Lung (tissue), 12 donors: ENCODE results near the gene TPRKB. TPM values are rescaled to one million over a fixed set of nuclear protein-coding genes. Genes with fewer than 3 reads are reported as not detected.
A peak's percentile ranks its signal among the peaks of the same experiment; 100 is the strongest.
"Not testable (repeated sequence)": the region's sequence is repeated elsewhere in the genome, so short reads cannot be mapped to it uniquely, and the experiment has no call there.

Experiments
- ATAC-seq: fragments of 200-7000 bp; cut with Tn5 transposase; one replicate; pipeline ENCODE4 v1.9.1; 2020; ENCODE audit warnings: moderate number of reproducible peaks; ENCODE audit not compliant: insufficient read depth, low FRiP score
- DNase-seq, 3 donors: peaks; one replicate each; pipeline ENCODE4 v3.0.0-alpha.2; 2013 to 2017
- H3K27ac ChIP-seq, 2 donors: one replicate each; pipeline ENCODE4 v1.5.1; 2013; ENCODE audit warnings: mild to moderate bottlenecking in 2 of 2, moderate library complexity in 2 of 2, control low read depth in 1 of 2, inconsistent platforms in 1 of 2, low read depth in 1 of 2, low read length in 1 of 2
- H3K27me3 ChIP-seq, 3 donors: one replicate each; pipeline ENCODE4 v1.5.1; 2013; ENCODE audit warnings: low read length in 2 of 3; ENCODE audit not compliant: control insufficient read depth in 3 of 3, insufficient read depth in 3 of 3
- H3K36me3 ChIP-seq, 4 donors: one replicate each; pipeline ENCODE4 v1.5.1; 2013; ENCODE audit warnings: low read length in 4 of 4, mild to moderate bottlenecking in 1 of 4, moderate library complexity in 1 of 4; ENCODE audit not compliant: control insufficient read depth in 4 of 4, insufficient read depth in 4 of 4
- H3K4me1 ChIP-seq, 5 donors: one replicate each; pipeline ENCODE4 v1.5.1; 2013; ENCODE audit warnings: low read length in 5 of 5, mild to moderate bottlenecking in 2 of 5, moderate library complexity in 1 of 5; ENCODE audit not compliant: control insufficient read depth in 5 of 5, insufficient read depth in 5 of 5
- H3K4me3 ChIP-seq: one replicate; pipeline ENCODE4 v1.5.1; 2013; ENCODE audit warnings: mild to moderate bottlenecking, control low read depth, moderate library complexity
- H3K9ac ChIP-seq, 2 donors: one replicate each; pipeline ENCODE4 v1.5.1; 2013; ENCODE audit warnings: low read length in 2 of 2, control low read depth in 1 of 2; ENCODE audit not compliant: insufficient read depth in 1 of 2
- H3K9me3 ChIP-seq, 4 donors: one replicate each; pipeline ENCODE4 v1.5.1; 2013; ENCODE audit warnings: low read length in 3 of 4, mild to moderate bottlenecking in 1 of 4, moderate library complexity in 1 of 4; ENCODE audit not compliant: control insufficient read depth in 4 of 4, insufficient read depth in 3 of 4
- WGBS, 2 donors: extraction: QIAGEN DNeasy Blood & Tissue Kit; methylation state at CpG; one replicate each; pipeline ENCODE4 v1.1.7; 2013; 5-methylcytosine and 5-hydroxymethylcytosine counted together
- polyA plus RNA-seq, 2 donors: library from polyadenylated mRNA; stranded (reverse); fragments of 200-250 nt; gene quantifications; one replicate each; pipeline ENCODE4 v1.2.1, GENCODE V29; 2013
- total RNA-seq, 2 donors: library from RNA; depleted of rRNA in 1 of 2; stranded (reverse); fragments of >200 nt in 1 of 2; gene quantifications; one replicate each; pipeline ENCODE4 v1.2.1, GENCODE V29; 2014 to 2021
- TF ChIP-seq, protein P1 (sequence below): IDR thresholded peaks from 2 replicates; pipeline ENCODE4 v1.5.1; 2012; ENCODE audit warnings: mild to moderate bottlenecking; ENCODE audit errors: control extremely low read depth, extremely low read depth
- donor health status: control.
- donor health status: control.
- donor health status: Bipolar disorder and iron deficiency.
- donor health status: healthy.
- donor health status: DM: yes; HTN: yes; CAD: no.

Gene TPRKB
- total and polyA plus RNA-seq, 4 donors = 15.1 to 54.2 (median 25.6) TPM

DNA sequence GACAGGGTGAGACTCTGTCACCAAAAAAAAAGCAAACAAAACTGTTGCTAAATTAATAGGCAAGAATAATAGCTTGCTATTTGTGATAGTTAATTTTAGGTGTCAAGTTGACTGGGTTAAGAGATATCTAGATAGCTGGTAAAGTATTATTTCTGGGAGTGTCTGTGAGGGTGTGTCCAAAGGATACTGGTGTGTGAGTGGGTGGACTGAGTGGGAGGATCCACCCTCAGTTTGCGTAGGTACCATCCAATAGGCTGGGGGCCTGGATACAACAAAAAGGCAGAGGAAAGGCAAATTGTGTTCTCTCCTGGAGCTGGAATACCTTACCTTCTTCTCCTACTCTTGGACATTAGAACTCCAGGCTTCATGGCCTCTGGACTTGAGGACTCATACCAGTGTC is 27.8 kb upstream of the TPRKB start:
- TF ChIP-seq, protein P1, sequence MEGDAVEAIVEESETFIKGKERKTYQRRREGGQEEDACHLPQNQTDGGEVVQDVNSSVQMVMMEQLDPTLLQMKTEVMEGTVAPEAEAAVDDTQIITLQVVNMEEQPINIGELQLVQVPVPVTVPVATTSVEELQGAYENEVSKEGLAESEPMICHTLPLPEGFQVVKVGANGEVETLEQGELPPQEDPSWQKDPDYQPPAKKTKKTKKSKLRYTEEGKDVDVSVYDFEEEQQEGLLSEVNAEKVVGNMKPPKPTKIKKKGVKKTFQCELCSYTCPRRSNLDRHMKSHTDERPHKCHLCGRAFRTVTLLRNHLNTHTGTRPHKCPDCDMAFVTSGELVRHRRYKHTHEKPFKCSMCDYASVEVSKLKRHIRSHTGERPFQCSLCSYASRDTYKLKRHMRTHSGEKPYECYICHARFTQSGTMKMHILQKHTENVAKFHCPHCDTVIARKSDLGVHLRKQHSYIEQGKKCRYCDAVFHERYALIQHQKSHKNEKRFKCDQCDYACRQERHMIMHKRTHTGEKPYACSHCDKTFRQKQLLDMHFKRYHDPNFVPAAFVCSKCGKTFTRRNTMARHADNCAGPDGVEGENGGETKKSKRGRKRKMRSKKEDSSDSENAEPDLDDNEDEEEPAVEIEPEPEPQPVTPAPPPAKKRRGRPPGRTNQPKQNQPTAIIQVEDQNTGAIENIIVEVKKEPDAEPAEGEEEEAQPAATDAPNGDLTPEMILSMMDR = no peak
- Histone ChIP-seq H3K9ac (no peak overlapping the region), H3K27me3 (no peaks in the 10 kb centered on the region), H3K36me3 (peaks cover 23 to 45% (median 31%) of the 10 kb centered on the region in 4 donors), H3K4me1 (peaks cover 0 to 9% (median 2%) of the 10 kb centered on the region in 5 donors), H3K4me3 (no peak overlapping the region), H3K9me3 (no peaks in the 10 kb centered on the region), H3K27ac (no peak overlapping the region)
- ATAC-seq = no peak
- WGBS, 2 donors = 100% methylated on average over 1 of the region's 1 CpG
- DNase-seq = no peak

- no peaks in the 10 kb centered on the region for H3K9me3 ChIP-seq
- ATAC-seq = no peak
- peaks cover 0 to 21% (median 5%) of the 10 kb centered on the region in 5 donors for H3K4me1 ChIP-seq
- H3K4me3 ChIP-seq = no peak overlapping the region
- H3K36me3 ChIP-seq = peaks cover 17 to 42% (median 32%) of the 10 kb centered on the region in 4 donors
- 78 to 83% methylated on average over 1 of the region's 1 CpG for WGBS, 2 donors
- H3K27ac ChIP-seq = no peak overlapping the region
- TF ChIP-seq, protein P1 = no peak
- H3K27me3 ChIP-seq = no peaks in the 10 kb centered on the region
- no peak for DNase-seq
- no peak overlapping the region for H3K9ac ChIP-seq
These were observed 25.4 kb upstream of the TPRKB start for GRCh38 chr2:73762571-73762970.

DNA sequence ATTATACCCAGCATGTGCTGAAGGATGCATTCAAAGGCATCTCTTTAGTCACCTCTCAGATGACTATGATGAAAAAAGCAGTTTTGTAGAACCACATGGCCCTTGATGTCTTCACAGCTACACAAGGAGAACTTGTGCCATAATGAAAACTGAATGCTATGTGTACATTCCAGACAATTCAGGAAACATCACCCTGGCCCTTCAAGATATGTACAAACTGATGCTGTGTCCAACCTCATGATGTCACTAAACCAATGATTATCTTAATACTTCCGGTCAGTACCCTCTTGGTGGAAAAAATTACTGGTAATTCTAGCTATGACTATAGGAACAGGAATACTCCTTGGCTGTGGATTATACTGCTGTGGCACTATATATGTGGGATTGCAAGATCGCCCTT is 22.8 kb upstream of the TPRKB start:
- Histone ChIP-seq H3K4me3 (no peak overlapping the region), H3K9me3 (no peaks in the 10 kb centered on the region), H3K36me3 (peaks cover 11 to 45% (median 27%) of the 10 kb centered on the region in 4 donors), H3K9ac (no peak overlapping the region), H3K27me3 (no peaks in the 10 kb centered on the region), H3K27ac (no peak overlapping the region), H3K4me1 (peaks cover 0 to 21% (median 5%) of the 10 kb centered on the region in 5 donors)
- no peak for DNase-seq
- no peak for ATAC-seq
- WGBS, 2 donors = 92 to 93% methylated on average over 2 of the region's 2 CpGs
- TF ChIP-seq, protein P1 = no peak

GRCh38 chr2:73759285-73759764 is 22.2 kb upstream of the TPRKB start:
- ATAC-seq = no peak
- peaks cover 0 to 21% (median 5%) of the 10 kb centered on the region in 5 donors for H3K4me1 ChIP-seq
- WGBS, 2 donors = 32 to 62% methylated on average over 3 of the region's 3 CpGs
- peaks cover 9 to 43% (median 25%) of the 10 kb centered on the region in 4 donors for H3K36me3 ChIP-seq
- peak; percentile 33 to 71 (median 64) for DNase-seq
- H3K27ac ChIP-seq = peak overlapping the region; percentile 45 to 49
- TF ChIP-seq, protein P1 = no peak
- no peaks in the 10 kb centered on the region for H3K9me3 ChIP-seq
- no peaks in the 10 kb centered on the region for H3K27me3 ChIP-seq
- no peak overlapping the region for H3K9ac ChIP-seq
- no peak overlapping the region for H3K4me3 ChIP-seq

- H3K27me3 ChIP-seq, H3K9ac ChIP-seq, H3K9me3 ChIP-seq, H3K4me1 ChIP-seq, DNase-seq, ATAC-seq, H3K27ac ChIP-seq, H3K4me3 ChIP-seq: not testable (repeated sequence)
- WGBS, 2 donors = 91 to 97% methylated on average over 7 of the region's 7 CpGs
- peaks cover 9 to 35% (median 28%) of the 10 kb centered on the region in 4 donors for H3K36me3 ChIP-seq
These were observed 17.2 kb upstream of the TPRKB start for GRCh38 chr2:73754332-73754731.
